ENCODE data around the gene KCNT2.

DNA sequence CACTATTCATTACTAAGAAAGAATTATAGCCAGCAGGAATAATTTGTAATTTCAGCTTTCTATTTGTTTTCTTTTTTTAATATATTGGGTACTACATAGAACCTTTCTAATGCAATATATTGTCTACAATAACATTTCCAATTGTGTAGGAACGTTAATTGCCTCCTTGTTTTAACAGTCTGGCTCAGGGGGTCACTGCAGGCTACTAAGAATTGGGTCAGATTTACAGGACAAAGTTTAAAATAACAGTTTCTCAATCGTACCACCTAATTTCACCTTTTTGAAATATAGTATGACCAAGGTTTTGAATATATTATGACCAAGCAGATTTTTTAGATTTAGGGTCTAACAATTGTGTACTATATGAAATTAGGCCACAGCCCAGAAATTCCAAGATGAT lies 46.0 kb upstream of the KCNT2 start:
- TF ChIP-seq POLR2A (IDR thresholded peaks at IDR 0.05; ENCODE audit: low read depth) (no peak), POLR2AphosphoS5 (IDR thresholded peaks at IDR 0.05) (no peak)
